GM12872 (cell line): ENCODE results near the gene SLC9C2.

Source experiments
- CTCF ChIP-seq: IDR thresholded peaks from 3 replicates; pipeline ENCODE4 v1.5.1; 2011; ENCODE audit warnings: low read depth, mild to moderate bottlenecking, low read length, moderate library complexity; ENCODE audit not compliant: insufficient read depth

Gene SLC9C2

GRCh38 chr1:173549813-173550212 lies 53.1 kb downstream of the SLC9C2 start:
- no peak for TF ChIP-seq CTCF

DNA sequence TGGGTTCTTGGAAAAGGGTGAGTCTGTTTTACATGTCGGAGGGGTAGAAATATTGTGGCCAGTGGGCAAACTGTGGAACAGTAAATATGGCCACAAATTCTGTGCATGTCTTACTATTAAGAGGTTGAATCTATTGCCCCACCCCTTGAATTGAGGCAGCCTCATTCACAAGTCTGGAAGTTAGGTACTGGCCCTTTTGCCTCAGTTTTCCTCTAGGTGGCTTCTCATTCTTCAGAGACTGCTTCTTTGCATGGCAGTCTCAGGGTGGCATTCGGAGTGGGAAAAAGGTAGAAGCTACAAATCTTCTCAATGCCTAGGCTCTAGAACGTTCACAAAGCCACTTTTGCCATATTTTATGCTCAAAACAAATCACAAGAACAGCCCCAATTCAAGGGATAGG lies 57.2 kb downstream of the SLC9C2 start:
- no peak for TF ChIP-seq CTCF

DNA sequence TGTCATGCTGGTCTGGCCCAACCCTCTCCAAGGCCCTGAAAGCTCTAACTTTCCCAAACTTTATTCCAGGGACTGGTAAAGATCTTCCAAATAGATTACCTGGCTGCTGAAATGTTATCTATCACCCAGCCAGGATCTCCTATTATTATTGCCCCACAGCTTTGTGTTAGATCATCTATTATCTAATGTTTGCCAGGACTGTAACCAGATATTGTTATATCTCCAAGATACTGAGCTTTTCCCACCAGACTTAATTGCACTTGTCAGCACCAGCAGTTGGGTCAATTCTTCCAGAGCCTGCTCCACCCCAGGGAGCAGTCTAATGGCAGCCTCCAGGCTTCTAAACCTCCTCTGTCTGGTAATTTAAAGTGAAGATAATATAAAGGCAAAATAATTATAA lies 66.6 kb downstream of the SLC9C2 start:
- no peak for TF ChIP-seq CTCF

DNA sequence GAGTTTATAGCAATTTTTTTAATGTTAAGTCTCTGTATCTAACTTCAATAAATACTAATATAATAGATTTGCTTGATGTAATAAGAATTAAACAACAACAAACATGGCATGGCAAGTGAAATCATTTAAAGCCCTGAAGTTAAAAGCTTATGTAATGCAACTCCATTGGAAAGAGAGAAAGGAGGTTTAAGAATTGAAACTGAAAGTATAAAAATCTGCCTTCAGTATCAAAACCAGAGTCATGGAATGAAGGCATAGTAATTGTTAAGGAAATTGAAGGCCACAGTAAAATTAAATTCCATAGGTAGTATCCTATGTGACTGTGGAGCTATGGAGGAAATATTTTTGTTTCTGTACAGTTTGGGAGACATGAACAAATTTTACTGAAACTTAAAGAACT lies 70.6 kb downstream of the SLC9C2 start:
- no peak for TF ChIP-seq CTCF

DNA sequence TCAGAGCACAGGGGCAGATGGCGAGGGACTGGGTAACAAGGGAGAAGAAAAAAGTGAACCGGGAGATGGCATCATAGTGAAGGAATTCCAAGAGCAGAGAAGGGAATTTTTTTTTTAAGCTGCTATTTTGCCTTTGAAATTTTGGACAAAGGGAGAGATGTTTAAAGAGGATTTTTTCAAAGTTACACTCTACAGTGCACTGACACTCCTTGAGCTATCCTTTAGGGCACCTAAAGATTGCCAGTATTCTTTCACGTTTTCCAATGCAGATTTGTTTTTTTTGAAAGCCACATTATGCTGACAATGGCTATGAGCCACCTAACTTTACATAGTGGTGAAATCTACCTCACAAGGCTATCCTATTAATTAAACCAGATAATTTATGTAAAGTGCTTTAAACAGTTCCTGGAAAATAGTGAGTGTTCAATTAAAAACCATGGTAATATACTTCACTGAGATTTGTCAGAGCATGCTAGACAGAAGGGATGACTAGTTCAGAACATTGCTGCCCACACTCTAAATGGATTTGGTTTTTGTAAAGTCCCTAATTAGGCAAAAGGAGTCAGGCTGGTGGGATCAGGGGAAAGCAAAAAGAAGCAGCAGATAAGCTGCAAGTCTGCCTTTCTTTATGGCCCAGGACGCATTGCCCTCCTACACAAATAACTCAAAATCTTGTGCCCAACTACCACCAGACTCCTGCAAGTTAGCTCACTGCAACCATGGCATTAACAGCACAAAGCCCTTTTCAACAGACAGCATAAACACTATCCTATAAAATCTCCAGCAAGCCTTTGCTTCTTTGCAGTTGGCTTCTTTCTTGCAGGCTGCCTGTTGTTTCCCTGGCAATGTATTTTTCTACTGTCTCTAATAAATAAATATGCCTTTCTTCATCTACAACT lies 71.8 kb downstream of the SLC9C2 start:
- no peak for TF ChIP-seq CTCF

DNA sequence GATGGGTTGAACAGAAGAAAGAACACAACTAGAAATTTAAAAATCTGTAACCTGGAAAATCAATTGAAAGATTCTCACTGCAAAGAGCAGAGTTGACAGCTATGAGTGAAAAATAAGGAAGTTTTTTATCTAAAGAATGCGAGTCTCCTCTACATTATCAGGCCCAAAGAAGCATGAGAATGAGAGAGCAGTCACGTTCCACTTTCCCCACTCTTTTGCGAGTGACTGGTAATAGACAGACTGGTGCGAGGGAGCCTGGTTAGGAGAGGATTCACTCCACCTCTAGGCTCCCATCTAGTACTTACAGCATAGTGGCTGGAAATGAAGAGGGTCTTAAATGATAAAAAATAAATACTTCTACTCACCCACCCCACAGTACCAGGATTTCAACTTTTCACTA lies 73.8 kb downstream of the SLC9C2 start:
- no peak for TF ChIP-seq CTCF

- no peak for TF ChIP-seq CTCF
These were observed 75.6 kb downstream of the SLC9C2 start for GRCh38 chr1:173527151-173527826.
